Calu3 (cell line): ENCODE measurements around the gene OR2F2. TPM values are rescaled to one million over a fixed set of nuclear protein-coding genes. Genes with fewer than 3 reads are reported as not detected.

Experiments used
- BruUV-seq: library from RNA; stranded (reverse); fragments of 400-500 nt; replicated peaks from 2 replicates; lab custom pipeline; 2021; lab: Mats Ljungman, UMichigan
- CTCF ChIA-PET: fragments of 300-600 bp; sonication (Branson Sonifier 250); formaldehyde crosslinking; loops from one replicate; lab custom pipeline; 2022; ENCODE audit warnings: antibody characterized with exemption; lab: Charles Lee
- DNase-seq: peaks from one replicate; pipeline ENCODE4 v3.0.0; 2022
- H3K27ac Mint-ChIP-seq: one replicate; pipeline ENCODE4 v1.8.0; 2022; ENCODE audit warnings: mixed read lengths; ENCODE audit not compliant: unreplicated experiment
- H3K27me3 Mint-ChIP-seq: one replicate; pipeline ENCODE4 v1.8.0; 2022; ENCODE audit warnings: mixed read lengths; ENCODE audit not compliant: unreplicated experiment
- H3K36me3 Mint-ChIP-seq: one replicate; pipeline ENCODE4 v1.8.0; 2022; ENCODE audit warnings: mild to moderate bottlenecking, moderate library complexity, mixed read lengths; ENCODE audit not compliant: insufficient read depth, unreplicated experiment
- H3K4me1 Mint-ChIP-seq: one replicate; pipeline ENCODE4 v1.8.0; 2022; ENCODE audit warnings: mild to moderate bottlenecking, low read depth, mixed read lengths; ENCODE audit not compliant: unreplicated experiment
- H3K4me3 Mint-ChIP-seq: one replicate; pipeline ENCODE4 v1.8.0; 2022; ENCODE audit warnings: mild to moderate bottlenecking, low read depth, moderate library complexity, mixed read lengths; ENCODE audit not compliant: unreplicated experiment
- H3K9me3 Mint-ChIP-seq: one replicate; pipeline ENCODE4 v1.8.0; 2022; ENCODE audit warnings: low read depth, mixed read lengths; ENCODE audit not compliant: unreplicated experiment
- intact Hi-C: fragments of 100-400 bp; cut with micrococcal nuclease; formaldehyde crosslinking; loops from one replicate; pipeline ENCODE4 v1.10.0; 2022; ENCODE audit not compliant: unreplicated experiment
- total RNA-seq: library from RNA; stranded (reverse); gene quantifications from 2 replicates; pipeline ENCODE4 v1.2.3, GENCODE V29; 2022
- TF ChIP-seq, protein P1 (sequence below): fragments of 200-600 bp; IDR thresholded peaks from one replicate; pipeline ENCODE4 v1.8.0; 2022; ENCODE audit warnings: antibody characterized with exemption; ENCODE audit not compliant: unreplicated experiment

OR2F2 gene
- total RNA-seq, 1 experiment from 2014 or later = not detected

DNA sequence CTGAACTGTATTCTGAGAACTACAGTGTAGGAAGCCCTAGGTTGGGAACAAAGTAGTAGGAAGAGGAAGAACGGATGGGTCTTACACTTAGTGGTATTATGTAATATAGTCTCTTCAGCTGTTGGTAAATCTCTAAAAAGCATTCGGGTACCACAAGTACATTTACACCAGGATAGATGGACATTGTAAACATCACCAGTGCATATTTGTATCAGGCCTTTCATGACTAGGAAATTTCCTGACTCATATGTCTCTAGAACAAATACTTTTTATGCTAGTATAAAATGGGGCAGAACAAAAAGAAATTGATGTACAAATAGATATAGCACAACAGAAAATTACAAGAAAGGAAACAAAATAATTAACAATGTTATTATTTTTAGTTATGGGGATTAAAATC lies 43.6 kb downstream of the OR2F2 start:
- BruUV-seq = no TSS peak
- TF ChIP-seq, protein P1, sequence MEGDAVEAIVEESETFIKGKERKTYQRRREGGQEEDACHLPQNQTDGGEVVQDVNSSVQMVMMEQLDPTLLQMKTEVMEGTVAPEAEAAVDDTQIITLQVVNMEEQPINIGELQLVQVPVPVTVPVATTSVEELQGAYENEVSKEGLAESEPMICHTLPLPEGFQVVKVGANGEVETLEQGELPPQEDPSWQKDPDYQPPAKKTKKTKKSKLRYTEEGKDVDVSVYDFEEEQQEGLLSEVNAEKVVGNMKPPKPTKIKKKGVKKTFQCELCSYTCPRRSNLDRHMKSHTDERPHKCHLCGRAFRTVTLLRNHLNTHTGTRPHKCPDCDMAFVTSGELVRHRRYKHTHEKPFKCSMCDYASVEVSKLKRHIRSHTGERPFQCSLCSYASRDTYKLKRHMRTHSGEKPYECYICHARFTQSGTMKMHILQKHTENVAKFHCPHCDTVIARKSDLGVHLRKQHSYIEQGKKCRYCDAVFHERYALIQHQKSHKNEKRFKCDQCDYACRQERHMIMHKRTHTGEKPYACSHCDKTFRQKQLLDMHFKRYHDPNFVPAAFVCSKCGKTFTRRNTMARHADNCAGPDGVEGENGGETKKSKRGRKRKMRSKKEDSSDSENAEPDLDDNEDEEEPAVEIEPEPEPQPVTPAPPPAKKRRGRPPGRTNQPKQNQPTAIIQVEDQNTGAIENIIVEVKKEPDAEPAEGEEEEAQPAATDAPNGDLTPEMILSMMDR = no peak
- DNase-seq = no peak
- Mint-ChIP-seq H3K9me3 (peaks cover 3% of the 10 kb centered on the region), H3K27me3 (no peaks in the 10 kb centered on the region), H3K36me3 (no peaks in the 10 kb centered on the region), H3K4me1 (peaks cover 41% of the 10 kb centered on the region), H3K27ac (no peak overlapping the region), H3K4me3 (no peak overlapping the region)
- CTCF ChIA-PET = no interaction called here
- intact Hi-C loops = no loop called here

DNA sequence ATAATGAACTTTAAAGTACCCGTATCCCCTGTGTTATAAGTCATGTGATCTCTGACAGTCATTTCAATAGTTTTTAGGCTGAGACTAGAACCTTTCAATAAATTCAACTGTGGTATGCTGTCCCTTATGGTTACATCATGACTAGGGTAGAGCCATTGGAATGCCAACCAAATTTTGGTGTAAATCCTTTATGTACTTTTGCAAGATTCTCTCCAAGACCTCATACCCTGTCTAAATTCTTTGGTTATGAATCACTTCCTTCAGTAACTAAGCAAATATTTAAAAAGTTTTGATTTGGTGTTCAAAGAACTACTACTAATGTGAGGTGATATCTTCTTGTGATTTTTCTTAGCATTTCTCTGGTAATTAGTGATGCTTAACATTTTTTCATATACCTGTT lies 44.3 kb downstream of the OR2F2 start:
- no peak for DNase-seq
- Mint-ChIP-seq H3K27ac (no peak overlapping the region), H3K27me3 (no peaks in the 10 kb centered on the region), H3K36me3 (no peaks in the 10 kb centered on the region), H3K4me3 (no peak overlapping the region), H3K9me3 (peaks cover 3% of the 10 kb centered on the region), H3K4me1 (peaks cover 33% of the 10 kb centered on the region)
- BruUV-seq = no TSS peak
- TF ChIP-seq, protein P1 = no peak
- CTCF ChIA-PET = interaction anchor here (0.6 kb wide), 1 partner anchor 32 kb away, joined by 5 read pairs; no protein-coding TSS in a partner anchor
- intact Hi-C loops = no loop called here

DNA sequence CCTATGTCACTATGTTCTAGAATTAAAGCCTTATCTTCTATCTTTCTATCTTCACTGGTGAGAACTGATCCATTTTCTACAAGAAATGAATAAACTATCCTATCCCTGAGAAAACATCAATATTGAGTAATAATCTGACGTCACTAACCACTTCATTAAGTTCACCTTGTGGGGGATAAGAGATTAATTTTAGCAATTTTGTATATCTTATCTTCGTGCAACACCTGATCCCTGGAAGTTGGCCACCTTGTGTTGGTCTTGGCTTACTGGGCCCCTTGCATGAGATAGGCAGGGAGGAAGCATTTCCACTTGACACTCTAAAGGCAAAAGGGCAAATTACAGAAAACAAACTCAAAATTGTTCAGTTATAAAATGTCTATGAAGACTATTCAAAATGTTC lies 45.0 kb downstream of the OR2F2 start:
- CTCF ChIA-PET = interaction anchor here (0.6 kb wide), 1 partner anchor 32 kb away, joined by 5 read pairs; no protein-coding TSS in a partner anchor
- DNase-seq = no peak
- intact Hi-C loops = no loop called here
- no peaks in the 10 kb centered on the region for H3K27me3 Mint-ChIP-seq
- H3K4me3 Mint-ChIP-seq = no peak overlapping the region
- H3K36me3 Mint-ChIP-seq = no peaks in the 10 kb centered on the region
- H3K9me3 Mint-ChIP-seq = peaks cover 3% of the 10 kb centered on the region
- BruUV-seq = no TSS peak
- peaks cover 27% of the 10 kb centered on the region for H3K4me1 Mint-ChIP-seq
- TF ChIP-seq, protein P1 = no peak
- peak overlapping the region; percentile 39 for H3K27ac Mint-ChIP-seq

DNA sequence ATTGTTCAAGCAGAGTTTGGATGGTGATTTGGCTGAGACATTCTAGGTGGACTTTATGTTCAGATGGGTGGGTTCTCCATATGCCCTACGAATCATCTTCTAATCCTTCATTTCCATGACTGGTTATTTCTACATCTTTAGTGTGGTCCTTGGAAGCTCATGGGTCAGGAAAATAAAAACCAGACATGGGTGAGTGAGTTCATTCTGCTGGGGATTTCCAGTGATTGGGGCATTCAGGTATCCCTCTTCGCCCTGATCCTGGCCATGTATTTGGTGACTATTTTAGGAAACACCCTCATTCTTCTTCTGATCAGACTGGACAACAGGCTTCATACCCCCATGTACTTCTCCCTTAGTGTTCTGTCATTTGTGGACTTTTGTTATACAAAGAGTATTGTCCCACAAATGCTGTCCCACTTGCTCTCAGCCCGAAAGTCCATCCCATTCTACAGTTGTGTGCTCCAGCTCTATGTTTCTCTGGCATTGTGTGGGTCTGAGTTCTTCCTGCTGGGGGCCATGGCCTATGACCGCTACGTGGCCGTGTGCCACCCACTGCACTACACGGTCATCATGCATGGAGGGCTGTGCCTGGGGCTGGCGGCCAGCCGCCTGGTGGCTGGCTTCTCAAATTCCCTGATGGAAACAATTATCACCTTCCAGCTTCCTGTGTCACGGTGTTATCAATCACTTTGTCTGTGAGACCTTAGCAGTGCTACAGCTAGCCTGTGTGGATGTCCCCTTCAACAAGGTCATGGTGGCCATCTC lies 45.9 kb downstream of the OR2F2 start:
- H3K36me3 Mint-ChIP-seq = no peaks in the 10 kb centered on the region
- TF ChIP-seq, protein P1 = no peak
- H3K9me3 Mint-ChIP-seq = peaks cover 3% of the 10 kb centered on the region
- H3K27ac Mint-ChIP-seq = peak overlapping the region; percentile 58
- H3K27me3 Mint-ChIP-seq = no peaks in the 10 kb centered on the region
- no peak for DNase-seq
- CTCF ChIA-PET = no interaction called here
- no peak overlapping the region for H3K4me3 Mint-ChIP-seq
- no TSS peak for BruUV-seq
- H3K4me1 Mint-ChIP-seq = peaks cover 25% of the 10 kb centered on the region
- intact Hi-C loops = no loop called here
